NCI-H128 (cell line): ENCODE data around the gene CISD2.
"Not testable (repeated sequence)": the region's sequence is repeated elsewhere in the genome, so short reads cannot be mapped to it uniquely, and the experiment has no call there.

ENCODE experiments used
- DNase-seq: peaks from one replicate; lab custom pipeline; 2025; ENCODE audit not compliant: unreplicated experiment; lab: John Stamatoyannopoulos, UW

CISD2 gene

DNA sequence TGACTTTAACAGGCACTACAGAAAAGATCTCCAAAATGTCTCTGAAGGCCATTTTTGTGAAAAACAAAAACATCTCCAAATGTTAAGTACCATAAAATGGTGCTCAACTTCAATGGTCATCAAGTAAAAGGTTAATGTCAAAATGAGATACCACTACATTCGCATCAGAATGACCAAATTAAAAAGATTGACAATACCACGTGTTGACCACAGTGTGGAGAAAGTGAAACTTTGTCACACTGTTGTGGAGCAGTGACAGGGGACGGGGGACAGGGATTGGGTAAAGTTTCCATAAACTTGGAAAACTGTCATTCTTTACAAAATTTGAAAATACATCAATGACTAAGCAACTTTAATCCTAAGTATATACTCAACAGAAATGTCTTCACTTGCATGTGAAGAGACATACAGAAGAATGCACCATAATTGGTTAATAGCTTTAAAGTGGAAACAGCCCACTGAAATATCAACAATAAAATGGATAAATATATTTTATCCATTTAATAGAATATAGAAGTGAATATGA, 19.1 kb upstream of the CISD2 start:
- DNase-seq, result no peak

- no peak for DNase-seq
Observed at GRCh38 chr4:102850370-102850769, 18.4 kb upstream of the CISD2 start.

- no peak for DNase-seq
Observed at GRCh38 chr4:102858828-102859464, 9.8 kb upstream of the CISD2 start.

DNA sequence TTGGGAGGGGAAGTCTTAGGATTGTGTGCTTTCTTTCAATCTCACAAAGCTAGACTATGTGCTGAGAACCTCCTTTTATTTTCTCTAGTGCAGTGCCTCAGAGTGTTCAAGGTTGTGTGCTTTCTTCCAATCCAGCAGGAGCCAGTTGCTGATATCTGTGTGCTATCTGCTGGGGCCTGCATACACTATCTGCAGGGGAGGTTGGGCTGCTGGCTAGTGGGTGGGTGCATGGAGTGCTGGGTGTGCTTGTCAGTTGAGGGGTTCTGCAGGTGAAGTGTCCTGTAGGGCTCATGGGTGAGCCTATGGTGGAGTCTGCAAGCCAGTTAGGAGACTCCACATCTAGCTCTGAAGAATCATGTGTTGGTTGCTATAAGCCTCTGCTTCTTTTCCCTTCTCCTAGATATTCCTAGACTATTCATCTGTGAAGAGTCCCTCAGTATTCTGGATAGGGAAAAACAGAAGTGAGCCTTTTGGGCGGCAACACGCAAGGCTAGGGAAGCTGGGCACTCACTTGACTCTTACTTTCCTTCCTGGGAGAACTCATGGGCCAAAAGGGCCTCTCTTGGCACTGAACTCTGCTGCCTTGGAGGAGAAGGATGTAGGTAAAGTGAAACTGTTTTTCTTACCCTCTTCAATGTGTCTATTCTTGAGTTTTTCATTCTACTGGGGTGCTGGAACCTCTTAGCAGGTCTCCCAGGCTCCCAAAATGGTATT, 8.0 kb upstream of the CISD2 start:
- no peak for DNase-seq

DNA sequence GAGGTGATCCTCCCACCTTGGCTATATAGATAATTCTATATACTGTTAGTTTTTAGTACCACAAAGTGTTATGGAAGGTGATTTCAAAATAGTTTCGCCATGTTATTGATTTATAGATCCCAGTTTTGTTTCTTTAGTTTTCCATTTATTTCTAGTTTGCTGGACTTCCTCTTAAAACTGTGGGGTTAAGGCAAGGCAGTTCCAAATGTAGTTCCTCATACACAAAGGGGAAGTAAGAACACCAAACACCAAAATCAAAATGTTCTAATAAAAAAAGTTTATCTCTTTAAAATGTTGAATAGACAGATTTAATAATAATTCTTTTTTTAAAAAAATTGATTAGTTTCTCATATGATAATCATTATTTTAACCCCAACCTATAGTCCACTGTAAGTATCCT, 6.8 kb upstream of the CISD2 start:
- no peak for DNase-seq

DNA sequence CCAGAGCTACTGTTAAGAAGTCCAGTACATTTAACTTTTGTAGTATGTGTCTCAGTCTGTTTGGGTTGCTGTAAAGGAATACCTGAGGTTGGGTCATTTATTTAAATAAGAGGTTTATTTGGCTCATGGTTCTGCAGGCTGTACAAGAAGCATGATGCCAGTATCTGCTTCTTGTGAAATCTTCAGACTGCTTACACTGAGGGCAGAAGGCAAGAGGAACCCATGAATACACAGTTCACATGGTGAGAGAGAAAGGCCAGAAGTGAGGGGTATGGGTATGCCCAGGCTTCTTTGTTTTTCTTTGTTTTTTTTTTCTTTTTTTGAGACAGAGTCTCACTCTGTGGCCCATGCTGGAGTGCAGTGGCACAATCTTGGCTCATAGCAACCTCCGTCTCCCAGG, 6.0 kb upstream of the CISD2 start:
- DNase-seq, result no peak

DNA sequence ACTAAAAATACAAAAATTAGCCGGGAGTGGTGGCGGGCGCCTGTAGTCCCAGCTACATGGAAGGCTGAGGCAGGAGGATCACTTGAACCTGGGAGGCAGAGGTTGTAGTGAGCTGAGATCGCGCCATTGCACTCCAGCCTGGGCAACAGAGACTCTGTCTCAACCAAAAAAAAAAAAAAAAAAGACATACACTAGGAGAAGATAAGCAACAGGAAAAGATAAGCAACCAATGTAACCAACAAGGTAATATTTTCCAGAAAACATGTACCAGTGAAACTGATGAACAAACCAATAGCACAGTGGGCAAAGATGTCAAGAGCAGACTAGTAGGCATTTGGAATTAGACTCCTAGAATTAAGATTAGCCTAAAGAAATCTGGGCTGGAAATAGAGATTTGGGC, 3.5 kb upstream of the CISD2 start:
- not testable (repeated sequence) for DNase-seq

GRCh38 chr4:102867278-102868152, 1.3 kb upstream of the CISD2 start:
- DNase-seq, result no peak

GRCh38 chr4:102868153-102868780, 525 bp upstream of the CISD2 start:
- DNase-seq, result no peak

GRCh38 chr4:102869569-102870197, 891 bp downstream of the CISD2 start:
- DNase-seq, result no peak

- no peak for DNase-seq
Observed at GRCh38 chr4:102871772-102872171, 3.0 kb downstream of the CISD2 start.

DNA sequence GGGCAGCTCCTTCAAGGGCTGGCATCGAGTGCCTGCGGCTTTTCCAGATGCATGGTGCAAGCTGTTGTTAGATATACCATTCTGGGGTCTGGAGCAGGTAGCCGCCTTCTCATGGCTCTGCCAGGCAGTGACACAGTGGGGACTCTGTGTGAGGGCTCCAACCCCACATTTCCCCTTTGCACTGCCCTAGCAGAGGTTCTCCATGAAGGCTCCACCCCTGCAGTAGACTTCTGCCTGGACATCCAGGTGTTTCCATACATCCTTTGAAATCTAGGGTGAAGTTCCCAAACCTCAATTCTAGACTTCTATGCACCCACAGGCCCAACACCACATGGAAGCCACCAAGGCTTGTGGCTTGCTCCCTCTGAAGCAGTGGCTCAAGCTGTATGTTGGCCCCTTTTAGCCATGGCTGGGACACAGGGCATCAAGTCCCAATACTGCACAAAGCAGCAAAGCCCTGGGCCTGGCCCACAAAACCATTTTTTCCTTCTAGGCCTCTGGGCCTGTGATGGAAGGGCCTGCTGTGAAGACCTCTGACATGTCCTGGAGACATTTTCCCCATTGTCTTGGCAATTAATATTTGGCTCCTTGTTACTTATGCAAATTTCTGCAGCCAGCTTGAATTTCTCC, 8.8 kb downstream of the CISD2 start:
- DNase-seq, result not testable (repeated sequence)

GRCh38 chr4:102878349-102878748, 9.6 kb downstream of the CISD2 start:
- DNase-seq, result not testable (repeated sequence)

GRCh38 chr4:102878901-102879300, 10.1 kb downstream of the CISD2 start:
- DNase-seq, result no peak

DNA sequence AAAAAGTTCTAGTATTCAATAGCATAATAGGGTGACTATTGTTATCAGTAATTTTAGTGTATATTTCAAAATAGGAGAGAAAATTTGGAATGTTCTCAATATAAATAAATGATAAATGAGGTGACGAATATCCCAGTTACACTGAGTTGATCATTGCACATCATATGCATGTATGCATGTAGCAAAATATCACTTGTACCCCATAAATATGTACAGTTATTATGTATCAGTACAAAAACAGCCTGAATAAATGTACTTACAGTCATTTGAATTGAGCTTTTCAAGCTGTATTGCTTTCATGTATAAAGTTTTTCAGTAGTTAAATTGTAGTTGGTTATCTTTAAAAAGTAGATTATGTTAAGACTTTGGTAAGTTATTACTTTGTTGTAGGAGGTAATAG, 12.6 kb downstream of the CISD2 start:
- no peak for DNase-seq

DNA sequence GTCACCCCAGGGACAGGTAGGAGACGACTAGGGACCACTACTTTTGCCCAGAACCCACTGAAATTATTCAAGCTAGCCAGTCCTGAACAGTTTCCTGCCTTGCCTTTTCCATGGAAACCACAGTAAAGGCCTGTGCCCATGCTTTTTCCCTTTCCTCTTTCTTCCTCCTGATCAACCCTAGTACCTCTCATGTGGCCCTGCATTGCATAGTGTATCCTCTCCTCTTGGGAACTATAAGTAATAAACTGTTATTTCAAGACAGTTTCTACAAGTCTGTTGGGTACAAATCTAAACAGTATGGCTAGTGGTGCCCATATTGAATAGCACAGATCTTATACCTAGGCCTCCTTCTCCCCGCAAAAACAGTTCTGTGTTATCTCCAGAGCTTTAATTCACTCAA, 14.5 kb downstream of the CISD2 start:
- no peak for DNase-seq

DNA sequence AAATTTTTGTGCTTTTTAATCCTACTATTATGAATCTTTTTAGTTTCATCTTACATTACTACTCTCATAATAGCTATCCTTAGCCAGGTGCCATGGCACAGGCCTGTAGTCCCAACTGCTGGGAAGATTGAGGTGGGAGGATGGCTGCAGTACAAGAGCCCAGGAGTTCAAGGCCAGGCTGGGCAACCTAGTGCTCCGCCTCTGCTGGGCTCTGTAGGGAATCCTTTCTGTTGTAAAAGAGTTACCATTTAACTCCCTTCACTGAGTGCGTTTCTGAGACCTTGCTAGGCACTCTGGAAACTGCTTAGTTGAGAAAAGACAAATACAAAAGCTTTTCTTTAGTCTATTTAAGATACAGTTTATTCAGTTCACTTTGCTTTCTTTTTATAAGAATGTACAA, 19.8 kb downstream of the CISD2 start:
- DNase-seq, result not testable (repeated sequence)

DNA sequence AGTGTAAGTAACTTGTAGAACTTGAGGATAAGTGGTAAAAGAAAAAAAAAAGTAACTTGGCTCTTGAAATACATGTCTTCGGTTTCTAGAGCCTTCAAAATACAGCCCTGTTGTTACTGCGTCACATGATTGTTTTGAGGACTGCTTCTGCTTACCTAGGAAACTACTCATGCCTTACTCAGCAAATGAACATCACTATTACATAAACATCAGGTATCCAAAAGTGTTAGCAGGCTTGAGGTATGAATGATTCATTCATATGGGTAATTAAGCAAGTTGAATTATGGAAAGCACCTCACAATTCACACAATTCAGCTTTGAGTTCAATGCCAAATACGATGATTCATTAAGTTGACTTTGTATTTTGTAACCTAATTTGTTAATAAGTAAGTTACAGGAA, 21.1 kb downstream of the CISD2 start:
- not testable (repeated sequence) for DNase-seq

DNA sequence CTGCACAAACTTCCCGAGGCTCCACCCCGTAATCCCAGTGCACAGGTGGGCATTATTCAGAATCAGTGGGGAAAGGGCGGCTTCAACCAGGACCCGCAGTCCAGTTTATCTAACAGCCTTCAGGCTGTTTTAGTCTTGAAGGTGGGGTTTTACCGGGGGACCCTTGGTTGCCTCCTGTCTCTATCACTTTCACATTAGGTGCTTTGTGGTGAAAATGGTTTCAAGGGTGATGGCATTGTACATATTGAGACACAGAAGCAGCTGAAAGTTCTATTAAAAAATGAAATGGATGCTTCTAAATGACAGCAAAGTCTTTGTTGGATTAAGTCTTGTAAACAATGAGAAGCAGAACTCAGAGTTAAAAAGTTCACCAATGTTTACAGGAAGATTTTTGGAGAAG, 27.8 kb downstream of the CISD2 start:
- DNase-seq, result not testable (repeated sequence)

- not testable (repeated sequence) for DNase-seq
Observed at GRCh38 chr4:102897610-102898009, 28.8 kb downstream of the CISD2 start.
